Fibroblast of skin of right quadriceps (primary cell): ENCODE measurements around the gene ANO1.

Experiments used
- DNase-seq: peaks from one replicate; pipeline ENCODE4 v3.0.0-alpha.2; 2013

Gene ANO1

DNA sequence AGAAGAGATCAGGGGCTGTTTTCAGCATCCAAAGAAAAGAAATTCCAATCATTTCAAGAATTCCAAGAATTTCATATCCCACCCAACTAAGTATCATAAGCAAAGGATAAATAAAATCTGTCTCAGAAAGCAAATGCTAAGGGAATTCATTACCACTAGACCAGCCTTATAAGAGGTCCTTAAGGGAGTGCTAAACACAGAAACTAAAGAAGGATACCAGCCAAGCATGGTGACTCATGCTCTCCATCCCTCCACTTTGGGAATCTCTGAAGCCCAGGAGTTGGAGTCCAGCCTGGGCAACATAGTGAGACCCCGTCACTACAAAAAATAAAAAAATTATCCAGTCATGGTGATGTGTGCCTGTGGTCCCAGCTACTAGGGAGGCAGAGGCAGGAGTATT lies 142.8 kb downstream of the ANO1 start:
- peak; percentile 25 for DNase-seq

GRCh38 chr11:70225681-70226177 lies 147.6 kb downstream of the ANO1 start:
- no peak for DNase-seq

GRCh38 chr11:70226183-70226582 lies 148.1 kb downstream of the ANO1 start:
- no peak for DNase-seq

GRCh38 chr11:70226967-70227366 lies 148.8 kb downstream of the ANO1 start:
- no peak for DNase-seq

DNA sequence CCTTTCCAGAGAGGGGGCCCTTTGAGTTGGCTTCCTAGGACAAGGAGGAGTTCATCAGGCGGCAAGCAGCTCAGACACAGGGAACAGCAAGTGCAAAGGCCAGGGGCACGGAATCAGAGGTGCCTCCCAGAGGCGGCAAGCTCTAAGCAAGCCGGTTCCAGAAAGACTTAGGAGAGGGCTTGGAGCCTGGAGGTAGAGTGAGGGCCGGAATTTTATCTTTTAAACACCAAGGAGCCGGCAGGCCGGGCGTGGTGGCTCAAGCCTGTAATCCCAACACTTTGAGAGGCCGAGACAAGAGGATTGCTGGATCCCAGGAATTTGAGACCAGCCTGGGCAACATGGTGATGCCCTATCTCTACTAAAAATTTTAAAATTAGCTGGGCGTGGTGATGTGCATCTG lies 151.6 kb downstream of the ANO1 start:
- no peak for DNase-seq

GRCh38 chr11:70230151-70230839 lies 152.2 kb downstream of the ANO1 start:
- DNase-seq: no peak

DNA sequence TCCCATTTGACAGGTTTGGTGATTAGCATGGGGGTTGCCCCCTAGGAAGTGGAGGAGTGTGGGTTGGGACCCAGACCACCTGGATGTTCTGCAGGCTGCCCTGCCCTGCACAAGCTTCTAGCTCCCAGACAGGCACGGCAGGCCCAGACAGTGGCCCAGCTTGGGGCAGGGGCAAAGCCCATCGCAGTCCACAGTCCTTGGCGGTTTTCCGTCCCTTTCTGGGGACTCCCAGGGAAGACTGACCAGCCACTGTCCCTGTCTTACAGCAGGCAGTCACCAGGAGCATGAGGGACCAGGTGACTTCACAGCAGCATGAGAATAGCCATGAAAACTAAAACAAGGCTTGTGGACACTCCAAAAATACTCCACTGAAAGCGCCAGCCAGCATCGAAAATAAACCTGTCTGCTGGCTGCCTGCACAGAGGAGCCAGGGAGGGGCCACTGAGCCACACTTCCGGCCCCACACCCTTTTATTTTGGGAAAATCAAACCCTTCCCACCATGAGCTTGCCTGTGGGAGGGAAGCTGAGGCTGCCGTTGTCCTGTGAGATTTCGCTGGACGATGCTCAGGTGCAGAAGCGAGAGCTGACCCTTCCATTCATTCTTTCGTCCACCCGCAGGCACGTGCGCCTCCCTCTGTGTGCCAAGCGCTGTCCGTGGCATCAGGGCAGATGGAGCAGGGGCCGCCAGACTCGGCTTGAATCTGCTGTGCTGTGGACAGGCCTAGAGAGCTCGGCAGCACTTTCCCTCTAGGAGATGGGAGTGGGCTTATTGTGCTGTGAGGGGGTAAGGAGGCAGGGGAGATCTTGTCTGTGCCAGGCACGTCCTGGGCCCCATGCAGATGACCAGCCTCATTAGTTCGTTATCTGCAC lies 153.0 kb downstream of the ANO1 start:
- DNase-seq: no peak

DNA sequence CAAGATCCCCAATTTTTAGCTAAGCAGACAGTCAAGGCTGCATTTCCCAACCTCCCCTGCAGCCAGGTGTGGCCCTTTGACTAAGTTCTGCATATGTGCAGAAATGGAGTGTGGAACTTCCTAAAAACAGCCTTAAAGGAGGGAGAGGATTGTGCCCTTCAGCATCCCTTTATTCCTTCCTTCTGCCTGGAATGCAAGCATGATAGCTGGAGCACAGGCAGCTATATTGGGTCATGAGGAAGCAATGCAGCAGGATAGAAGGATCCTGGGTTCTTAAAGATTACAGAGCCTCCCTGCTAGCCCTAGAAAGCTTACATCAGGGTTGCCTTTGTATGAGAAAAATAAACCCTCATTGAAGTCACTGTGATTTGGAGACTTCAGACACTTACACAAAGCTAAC lies 154.9 kb downstream of the ANO1 start:
- no peak for DNase-seq

- DNase-seq: peak; percentile 58
Measured at GRCh38 chr11:70233511-70233934, 155.4 kb downstream of the ANO1 start.

- DNase-seq: no peak
Measured at GRCh38 chr11:70233962-70234361, 155.8 kb downstream of the ANO1 start.
